HG02571 (cell line): ENCODE data around the gene PRKN.

Experiments
- ATAC-seq: cut with Tn5 transposase; IDR thresholded peaks from one replicate; pipeline ENCODE4 v1.9.1; 2021; ENCODE audit warnings: mild to moderate bottlenecking, moderate library complexity; ENCODE audit not compliant: unreplicated experiment

The PRKN gene

DNA sequence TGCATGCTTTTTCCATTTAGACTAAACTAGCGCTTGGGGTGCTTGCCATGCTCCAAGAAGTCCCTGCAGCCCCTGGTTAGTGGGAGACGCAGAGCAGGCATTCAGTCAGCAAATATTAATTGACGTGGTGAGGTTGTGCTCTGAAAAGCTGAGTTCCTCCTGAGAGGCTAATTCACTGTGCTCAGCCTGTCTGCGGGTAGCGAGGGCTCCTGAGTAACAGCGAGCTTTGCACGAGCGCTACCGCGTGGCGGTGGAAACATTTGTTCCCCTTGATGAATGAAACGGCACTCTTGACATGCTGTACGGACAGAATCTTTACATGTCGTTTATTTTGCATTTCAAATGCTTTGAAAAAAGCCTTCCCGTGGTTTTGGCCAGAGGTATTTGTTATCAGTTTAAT is 1283.1 kb downstream of the PRKN start:
- no peak for ATAC-seq

DNA sequence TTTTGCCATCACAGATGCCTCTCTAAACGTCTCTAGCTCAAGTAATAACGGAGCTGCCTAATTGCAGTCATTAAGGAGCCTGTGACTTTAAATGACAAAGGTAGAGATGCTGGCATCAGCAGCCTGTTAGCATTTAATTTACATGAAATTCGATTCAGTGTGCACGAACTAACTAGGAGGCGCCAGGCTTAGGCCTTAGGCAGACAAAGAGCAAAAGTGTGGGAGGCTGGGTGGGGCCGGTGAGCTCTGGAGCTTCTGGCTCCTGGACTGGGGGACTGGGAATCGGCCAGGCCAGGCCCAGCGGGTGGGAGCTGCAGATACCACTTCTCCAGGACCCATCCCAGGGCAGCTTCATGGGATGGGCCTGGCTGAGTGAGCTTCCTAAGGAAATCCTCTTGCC is 1283.7 kb downstream of the PRKN start:
- ATAC-seq: no peak

DNA sequence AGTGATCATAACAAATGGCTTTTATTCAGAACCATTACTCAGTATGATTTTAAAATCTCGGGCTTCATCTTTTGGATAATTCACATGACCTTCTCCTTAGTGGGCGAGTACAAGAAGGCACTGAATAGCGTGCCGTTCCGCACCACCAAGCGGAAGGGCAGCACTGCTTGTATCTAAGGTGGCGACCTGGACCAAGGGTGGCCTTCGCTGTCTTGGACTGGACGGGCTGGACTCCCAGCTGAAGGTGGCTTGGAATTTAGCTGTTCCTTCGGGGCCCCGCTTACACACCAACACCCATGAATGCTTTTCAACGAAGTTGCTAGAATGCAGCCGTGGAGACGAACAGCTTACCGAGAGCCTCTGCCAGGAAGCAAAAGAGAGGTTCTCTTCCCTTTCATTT is 1285.1 kb downstream of the PRKN start:
- no peak for ATAC-seq

DNA sequence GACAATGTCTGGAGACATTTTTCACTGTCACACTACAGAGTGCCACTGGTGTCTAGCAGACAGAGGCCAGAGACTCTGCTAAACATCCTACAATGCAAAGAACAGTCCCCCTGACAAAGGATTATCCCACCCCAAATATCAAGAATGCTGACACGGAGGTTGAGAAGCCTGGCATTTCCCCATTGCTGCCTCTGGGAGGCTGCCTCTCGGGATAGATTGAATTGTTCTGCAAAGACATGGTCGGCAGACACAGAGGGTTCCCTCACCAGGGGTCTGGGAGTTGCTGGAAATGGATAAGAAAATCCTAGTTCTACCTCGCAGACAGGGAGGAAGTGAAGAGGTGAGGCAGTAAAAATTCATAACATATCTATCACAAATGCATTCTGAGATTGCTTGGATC is 1287.3 kb downstream of the PRKN start:
- no peak for ATAC-seq

DNA sequence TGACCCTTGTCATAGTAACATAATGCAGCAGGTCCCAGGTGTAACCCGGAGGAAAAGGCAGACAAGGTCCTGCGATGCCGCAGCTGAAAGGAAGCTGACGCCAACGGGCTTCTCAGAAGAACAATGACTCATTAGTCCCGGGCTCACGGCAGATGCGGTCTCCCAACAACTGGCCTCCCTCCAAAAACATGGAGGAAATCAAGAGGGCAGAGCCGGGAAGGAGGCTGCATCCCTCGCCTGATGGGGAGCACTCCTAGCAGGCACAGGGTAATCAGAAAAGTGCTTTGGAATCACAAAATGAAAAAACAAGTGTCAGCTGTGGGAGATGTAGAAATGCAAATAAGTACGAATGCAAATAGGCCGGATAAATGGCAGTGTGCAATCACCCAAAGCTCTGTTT is 1288.5 kb downstream of the PRKN start:
- ATAC-seq: no peak

DNA sequence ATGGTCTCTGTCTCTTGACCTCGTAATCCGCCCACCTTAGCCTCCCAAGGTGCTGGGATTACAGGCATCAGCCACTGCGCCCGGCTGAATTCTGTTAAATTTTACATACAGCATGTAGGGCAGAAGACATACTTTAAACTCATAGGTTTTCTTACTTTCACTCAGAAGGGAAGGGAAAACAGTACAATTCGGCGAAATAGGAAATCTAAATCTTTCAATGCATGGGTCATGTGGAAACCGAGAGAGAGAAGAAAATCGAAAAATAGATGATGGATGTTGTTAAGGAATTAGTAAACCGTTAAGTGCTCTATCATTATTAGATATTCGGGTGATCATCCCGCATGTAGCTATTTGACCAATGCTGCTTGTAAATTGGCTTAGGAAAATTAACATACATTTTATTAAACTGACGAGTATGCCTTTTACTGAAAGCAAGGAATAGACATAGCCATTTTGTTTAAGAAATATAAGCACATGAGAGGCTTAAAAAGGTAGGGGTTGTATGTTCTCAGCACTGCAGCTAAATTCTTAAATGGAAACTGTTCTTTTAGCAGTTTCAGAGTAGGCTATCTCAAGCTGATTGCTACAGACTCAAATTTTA is 1289.0 kb downstream of the PRKN start:
- no peak for ATAC-seq

DNA sequence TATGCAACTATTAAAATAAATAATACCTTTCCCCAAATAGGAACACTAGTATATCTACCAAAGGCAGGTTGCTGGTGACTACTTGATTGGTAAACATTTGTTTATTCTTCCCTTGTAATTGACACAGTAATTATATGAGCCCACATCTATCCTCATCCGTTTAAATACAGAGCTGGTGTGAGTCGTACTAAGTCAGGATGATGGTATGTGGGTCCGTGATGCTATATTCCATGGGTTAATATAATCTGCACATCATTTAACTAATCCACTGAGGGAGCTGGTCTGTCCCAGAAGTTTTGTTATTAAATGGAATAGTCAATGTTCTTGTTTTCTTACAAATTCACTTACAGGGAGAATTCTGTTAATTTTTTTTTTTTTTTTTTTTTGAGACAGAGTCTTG is 1289.7 kb downstream of the PRKN start:
- ATAC-seq: no peak

DNA sequence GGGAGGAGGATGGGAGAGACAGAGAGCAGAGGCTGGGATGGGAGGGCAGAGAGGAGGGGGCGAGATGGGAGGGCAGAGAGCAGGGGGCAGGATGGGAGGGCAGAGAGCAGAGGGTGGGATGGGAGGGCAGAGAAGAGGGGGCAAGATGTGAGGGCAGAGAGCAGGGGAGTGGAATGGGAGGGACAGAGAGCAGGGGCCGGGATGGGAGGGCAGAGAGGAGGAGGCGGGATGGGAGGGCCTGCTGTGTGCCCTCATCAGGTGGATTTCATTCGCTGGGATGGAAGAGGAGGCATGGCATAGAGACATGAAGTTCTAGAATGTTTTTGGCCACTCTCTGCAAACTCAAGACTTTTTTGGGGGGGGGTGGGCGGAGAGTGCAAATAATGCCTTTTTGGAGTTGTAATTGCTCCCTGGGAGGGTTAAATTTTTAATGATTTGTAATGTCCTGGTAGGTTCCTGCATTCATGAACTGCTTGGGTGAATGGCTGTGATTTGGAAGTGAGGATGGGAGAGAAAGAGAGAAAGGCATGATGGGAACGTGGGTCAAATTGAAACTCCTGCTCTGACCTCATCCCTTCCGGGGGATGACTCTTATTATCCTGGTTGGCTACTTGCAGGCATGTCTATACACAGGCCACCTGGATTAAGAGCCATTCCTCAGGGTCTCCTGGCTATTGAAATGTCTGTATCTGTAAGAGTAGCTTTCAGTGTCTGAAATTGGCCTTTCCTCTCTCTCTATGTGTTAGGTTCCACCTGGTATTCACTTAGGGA is 1291.3 kb downstream of the PRKN start:
- no peak for ATAC-seq

DNA sequence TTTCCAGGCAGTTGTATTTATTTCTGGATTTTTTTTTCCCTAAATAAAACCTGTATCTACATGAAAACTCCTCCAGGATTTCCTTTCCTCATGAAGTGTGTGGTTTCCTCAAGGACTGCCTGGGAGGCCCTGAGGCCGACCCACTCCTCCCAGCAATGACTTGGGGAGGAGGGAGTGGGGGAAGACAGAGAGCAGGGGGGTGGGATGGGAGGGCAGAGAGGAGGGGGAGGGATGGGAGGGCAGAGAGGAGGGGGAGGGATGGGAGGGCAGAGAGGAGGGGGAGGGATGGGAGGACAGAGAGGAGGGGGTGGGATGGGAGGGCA is 1291.9 kb downstream of the PRKN start:
- ATAC-seq: no peak

DNA sequence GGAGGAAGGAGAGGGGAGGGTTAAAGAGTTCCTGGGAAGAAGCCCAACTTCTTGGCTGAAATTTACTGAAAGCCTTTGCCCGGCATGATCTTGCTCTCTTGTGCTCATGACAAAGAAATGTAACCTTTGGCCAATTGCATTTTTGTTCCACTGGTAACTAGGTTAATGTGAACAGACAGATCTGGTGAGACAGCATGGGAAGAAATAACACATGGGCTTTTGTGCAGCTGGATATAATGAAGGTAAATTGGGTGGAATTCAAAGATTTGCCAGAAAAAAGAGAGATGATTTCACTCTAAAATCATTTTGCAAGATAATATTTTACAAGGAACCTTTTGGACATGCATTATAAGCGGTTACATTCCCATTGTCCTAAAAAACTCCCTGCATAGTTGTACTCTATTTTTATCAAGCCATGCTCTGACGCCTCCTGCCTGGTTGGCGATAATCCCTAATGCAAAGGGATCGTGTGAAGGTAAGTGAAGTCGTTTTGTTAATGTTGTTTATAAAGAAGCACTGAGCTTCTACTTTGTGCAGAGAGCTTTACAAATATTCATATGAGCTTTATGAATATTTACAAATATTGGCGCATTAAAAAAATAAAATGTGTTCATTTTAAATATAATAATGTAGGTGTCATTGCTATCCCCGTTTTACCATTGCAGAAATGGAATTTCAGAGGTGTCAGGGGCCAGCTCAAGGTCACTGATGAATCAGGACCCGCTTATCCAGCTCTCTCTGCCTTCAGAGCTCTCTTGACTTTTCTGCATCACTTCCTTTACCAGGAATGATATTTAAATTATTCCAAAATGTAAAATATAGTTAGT is 1292.4 kb downstream of the PRKN start:
- no peak for ATAC-seq

DNA sequence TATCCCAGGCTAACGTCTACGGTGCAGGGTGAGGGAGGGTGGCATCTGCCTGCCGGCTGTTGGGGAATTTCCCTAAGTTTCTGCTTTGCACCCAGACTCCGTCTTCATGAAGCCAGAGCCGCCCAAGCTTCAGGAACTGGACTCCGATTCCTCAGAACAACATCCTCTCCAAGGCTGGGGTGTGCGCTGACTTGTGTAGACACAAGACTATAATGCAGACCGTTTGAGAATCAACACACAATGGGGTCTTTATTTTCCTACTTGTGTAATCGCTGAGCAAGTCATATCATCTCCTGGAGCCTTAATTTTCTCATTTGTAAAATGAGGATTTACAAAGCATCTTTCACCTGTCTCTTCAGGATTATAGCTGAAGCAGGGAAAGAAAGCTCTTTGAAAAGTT is 1293.2 kb downstream of the PRKN start:
- ATAC-seq: no peak

DNA sequence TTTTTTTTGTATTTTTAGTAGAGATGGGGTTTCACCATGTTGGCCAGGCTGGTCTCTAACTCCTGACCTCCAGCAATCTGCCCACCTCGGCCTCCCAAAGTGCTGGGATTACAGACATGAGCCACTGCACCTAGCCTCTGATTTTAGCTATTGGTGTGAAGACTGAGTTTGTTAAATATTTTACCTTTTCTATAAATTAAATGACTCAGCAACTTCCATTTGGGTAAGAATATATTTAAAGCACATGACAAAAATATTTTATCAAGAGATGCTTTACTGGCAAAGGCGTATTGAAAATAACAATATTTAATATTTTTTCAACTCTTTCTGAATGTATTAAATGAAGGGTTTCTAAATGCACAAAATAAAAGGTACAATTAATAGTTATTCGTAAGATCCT is 1295.0 kb downstream of the PRKN start:
- no peak for ATAC-seq

DNA sequence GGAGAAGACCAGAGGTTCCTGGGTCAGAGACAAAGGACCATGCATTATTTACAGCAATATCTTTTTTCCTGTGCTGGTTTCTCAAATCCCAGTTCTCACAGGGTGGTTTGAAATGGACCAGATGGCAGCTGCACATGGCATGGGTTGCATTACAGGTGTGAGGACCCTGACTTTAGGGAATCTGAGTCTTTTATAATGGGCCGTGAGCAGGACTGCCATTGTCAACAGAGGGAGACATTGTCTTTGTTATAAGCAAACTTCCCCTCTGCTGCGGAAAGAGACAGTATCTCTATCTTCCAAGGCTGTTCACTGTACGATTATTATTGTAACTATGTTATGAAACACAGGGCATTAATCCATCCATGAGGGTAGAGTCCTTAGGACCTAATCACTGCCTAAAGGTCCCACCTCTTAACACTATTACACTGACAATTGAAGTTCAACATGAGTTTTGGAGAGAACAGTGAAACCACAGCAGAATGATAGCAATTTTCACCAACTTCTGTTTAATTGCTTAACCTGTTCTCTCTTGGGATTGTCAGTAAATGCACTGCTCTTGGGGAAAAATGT is 1297.6 kb downstream of the PRKN start:
- ATAC-seq: no peak

DNA sequence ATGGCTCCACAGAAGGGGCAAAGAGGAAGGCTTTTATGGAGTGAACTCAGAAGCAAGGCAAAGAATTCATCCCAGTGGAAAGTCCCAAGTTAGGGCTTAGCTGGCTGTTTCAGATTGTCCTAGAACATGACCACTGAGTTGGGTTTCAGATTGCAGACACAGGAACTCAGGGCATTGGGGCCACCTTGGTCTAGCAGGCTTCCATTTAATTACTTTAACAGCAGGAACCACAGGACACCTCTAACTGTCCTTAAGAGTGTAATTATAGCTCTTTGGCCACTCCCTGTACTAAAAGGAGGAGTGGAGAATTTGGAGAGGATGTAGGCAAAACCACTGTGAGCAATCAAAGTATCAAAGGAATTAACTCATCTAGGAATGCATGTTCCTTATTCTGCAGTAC is 1303.1 kb downstream of the PRKN start:
- ATAC-seq: no peak

DNA sequence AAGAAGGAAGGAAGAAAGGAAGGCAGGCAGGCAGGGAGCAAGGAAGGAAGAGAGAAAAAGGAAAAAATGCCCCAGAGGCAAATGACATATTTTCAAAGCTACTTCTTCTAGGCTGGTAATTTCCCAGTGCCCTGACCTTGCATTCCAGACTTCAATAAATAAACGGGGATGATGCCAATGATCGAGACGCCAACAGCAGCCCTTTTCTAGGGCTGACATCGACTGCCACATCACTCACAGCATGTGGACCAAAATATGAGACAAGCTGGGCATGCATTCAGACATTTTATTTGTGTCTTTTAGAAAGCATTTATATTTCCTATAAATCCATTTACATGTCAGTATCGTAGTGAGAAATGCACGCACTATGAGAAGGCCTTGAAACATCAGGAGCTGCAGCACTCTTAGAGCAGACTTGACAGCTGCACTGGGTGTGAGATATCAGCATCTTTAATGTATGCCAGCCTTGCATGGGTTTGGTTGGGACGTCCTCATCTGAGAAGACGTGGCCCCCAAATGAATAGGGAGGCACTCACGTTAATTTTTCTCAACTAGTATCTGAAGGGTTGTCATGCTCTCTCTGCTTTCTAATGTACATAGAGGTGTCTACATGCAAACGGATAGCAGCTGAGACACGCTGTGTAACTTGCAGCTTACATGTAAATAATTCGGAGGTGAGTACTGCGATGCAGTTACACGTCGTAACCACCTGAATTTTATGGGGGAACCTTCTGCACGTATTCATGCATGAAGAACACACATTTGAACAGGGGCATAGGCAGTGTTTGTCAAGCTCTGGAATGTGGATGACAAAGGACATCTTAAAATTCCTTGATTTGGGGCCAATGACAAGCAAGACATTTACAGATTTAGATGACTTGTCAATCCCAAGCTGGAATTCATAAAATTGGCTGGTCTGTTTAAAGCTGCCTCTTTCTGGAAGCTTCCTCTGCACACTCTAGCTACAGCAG is 1304.6 kb downstream of the PRKN start:
- no peak for ATAC-seq

DNA sequence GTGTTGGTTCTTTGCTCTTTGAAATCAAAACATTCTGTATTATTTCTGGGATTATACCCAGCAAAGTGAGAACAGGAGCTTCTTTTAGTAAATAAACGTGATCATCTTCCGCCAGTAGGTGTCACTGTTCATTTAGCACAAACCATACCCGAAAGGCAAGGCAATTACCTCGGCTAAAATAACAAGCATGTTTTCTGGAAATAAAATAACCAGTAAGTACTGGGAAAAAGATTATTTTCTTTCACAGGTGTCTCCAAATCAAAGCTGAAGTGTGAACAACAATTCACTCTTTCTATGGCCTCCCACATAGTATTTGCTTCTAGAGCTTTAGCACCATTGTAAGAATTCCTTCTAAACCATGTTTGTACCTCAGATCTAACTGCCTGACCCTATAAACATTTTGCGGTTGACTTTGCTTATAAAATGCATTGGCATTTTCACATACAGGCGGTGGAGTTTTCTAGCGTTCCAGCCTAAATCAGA is 1309.1 kb downstream of the PRKN start:
- peak; percentile 53 for ATAC-seq

DNA sequence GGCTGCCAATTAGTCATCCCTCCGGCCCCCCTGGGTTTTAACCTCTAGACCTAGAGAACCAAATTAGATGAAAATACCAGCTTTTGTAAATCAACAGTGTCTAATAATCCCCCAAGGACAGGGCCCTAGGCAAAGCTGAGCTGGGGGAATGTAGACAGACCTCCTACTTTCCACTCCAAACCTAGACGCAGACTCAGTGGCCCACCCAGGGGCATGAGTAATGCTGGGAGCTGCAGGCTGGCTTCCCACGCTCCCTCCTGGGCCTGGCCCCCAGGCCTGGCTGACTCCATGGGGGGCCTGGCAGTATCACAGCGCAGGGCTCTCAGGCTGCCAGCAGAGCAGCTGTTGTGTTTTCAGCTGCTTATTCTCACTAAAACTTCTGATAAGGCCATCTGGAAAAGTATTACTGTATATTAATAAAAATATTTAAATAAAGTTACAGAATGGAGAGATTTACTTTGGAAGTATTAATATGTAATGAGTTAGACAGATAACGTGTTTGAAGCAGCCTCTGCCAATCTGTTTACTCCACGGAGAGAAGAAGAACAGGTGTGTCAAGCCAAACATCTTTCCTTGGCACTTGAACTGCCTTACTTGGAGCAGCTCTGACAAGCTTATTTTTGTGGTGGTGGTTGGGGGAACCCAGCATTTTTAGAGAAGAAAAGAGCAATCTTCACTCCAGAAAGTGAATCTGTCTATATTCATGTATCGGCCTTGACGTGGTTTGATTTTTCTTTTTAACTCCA is 1309.7 kb downstream of the PRKN start:
- no peak for ATAC-seq

DNA sequence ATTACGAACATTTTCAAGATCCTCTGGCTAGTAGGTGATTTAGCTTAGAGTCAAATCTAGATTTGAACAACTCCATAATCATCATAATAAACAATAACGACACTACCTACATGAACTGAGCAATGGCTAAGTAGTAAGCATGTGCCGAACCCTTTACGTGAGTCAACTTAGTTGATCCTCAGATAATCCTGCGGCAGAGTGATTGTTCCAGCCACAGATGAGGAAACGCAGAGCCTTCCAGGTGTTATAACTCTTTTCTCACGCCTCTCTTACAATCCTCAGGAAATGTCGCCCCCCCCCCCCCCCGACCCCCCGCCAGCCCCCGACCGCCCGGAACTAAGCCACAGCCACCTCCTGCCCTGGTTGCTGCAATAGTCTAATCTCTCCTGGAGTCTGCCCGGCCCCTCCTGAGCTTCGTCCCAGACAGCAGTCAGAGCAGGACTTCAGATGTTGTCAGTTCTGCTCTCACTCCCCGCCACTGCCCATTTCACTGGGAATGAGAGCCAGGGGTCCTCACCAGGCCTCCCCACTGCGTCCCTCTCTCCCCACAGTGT is 1312.2 kb downstream of the PRKN start:
- no peak for ATAC-seq

DNA sequence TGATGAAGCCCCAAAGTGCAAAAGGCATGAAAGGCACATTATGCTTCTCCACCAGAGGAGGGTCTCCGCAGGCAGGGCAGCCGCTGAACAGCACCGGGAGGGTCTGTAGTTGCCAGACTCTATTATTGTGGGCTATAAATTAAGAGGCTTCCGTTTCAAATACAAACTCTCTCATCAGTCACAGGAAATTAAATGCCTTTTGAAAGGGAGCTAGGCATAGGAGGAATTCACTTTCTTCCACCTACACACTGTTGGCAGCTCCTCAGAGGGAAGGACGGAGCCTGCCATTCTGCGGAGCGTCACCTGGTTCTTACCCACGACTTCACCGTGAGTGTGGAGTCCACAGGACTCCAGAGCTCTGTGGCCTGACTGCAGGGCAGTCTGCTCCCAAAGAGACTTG is 1312.9 kb downstream of the PRKN start:
- no peak for ATAC-seq

DNA sequence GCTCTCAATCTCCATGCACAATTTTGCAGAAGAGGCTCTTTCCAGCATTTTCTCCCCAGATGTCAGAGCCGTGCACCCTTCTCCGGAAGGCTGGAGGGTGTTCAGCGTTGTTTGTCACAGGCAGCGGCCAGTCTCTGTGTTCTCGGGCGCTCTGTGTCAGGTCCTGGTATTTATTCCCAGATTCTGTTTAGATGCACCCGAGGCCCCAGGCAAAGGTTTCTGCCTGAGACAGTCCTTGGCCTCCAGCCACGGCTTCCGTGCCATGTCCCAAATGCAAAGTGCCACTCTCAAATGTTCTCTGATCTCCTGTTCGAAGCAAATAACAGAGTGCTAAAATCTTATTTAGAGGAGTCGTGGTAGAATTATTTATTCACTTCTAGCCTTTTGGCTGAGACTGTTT is 1313.4 kb downstream of the PRKN start:
- no peak for ATAC-seq
